Measurements from ENCODE around the gene GFRAL. TPM values are rescaled to one million over a fixed set of nuclear protein-coding genes. Genes with fewer than 3 reads are reported as not detected.

GFRAL gene
- total RNA-seq, 4 donors from 2014 or later = not detected

DNA sequence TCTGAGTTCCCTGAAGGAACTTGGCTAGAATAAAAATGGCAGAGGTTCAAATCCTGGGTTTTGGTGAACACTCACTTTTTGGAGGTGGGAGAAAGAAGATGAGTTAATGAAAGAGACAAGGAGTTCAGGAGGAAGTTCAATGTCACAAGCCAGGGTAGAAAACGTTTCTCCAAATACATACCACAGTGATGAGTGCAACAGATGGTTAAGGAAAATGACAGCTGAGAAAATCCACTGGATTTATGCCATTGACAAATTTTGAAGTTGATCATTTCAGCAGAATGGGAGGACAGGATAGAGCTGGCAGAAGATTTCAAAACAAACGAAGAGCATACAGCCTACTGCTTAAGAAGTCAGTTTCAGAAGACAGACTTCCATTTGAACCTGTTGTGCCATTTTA lies 122.7 kb downstream of the GFRAL start:
- no peaks in the 10 kb centered on the region for H3K27me3 ChIP-seq
- H3K36me3 ChIP-seq = no peaks in the 10 kb centered on the region
- H3K9me3 ChIP-seq = no peaks in the 10 kb centered on the region
- no peak for DNase-seq
- no peaks in the 10 kb centered on the region for H3K4me1 ChIP-seq
- intact Hi-C loops (cut with DNase I) = no loop called here
- H3K4me3 ChIP-seq = no peak overlapping the region
- TF ChIP-seq, protein P1, sequence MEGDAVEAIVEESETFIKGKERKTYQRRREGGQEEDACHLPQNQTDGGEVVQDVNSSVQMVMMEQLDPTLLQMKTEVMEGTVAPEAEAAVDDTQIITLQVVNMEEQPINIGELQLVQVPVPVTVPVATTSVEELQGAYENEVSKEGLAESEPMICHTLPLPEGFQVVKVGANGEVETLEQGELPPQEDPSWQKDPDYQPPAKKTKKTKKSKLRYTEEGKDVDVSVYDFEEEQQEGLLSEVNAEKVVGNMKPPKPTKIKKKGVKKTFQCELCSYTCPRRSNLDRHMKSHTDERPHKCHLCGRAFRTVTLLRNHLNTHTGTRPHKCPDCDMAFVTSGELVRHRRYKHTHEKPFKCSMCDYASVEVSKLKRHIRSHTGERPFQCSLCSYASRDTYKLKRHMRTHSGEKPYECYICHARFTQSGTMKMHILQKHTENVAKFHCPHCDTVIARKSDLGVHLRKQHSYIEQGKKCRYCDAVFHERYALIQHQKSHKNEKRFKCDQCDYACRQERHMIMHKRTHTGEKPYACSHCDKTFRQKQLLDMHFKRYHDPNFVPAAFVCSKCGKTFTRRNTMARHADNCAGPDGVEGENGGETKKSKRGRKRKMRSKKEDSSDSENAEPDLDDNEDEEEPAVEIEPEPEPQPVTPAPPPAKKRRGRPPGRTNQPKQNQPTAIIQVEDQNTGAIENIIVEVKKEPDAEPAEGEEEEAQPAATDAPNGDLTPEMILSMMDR (IDR thresholded peaks at IDR 0.05) = no peak
- TF ChIP-seq POLR2A (IDR thresholded peaks at IDR 0.05) = no peak
- H3K27ac ChIP-seq = no peak overlapping the region
- 15 to 24% methylated on average over 2 of the region's 2 CpGs for WGBS, 2 donors

Other genes starting within 250 kb of the GFRAL start
- not detected for gene HCRTR2, start 153.0 kb upstream of the GFRAL start, total RNA-seq

Data from esophagus squamous epithelium (tissue), 5 donors.